GM18498 (cell line): Measurements from ENCODE around the gene PIK3C3.
"Not testable (repeated sequence)": the region's sequence is repeated elsewhere in the genome, so short reads cannot be mapped to it uniquely, and the experiment has no call there.

Experiments
- ATAC-seq: cut with Tn5 transposase; IDR thresholded peaks from one replicate; pipeline ENCODE4 v1.9.1; 2021; ENCODE audit warnings: mild to moderate bottlenecking, moderate library complexity; ENCODE audit not compliant: unreplicated experiment

PIK3C3 gene

DNA sequence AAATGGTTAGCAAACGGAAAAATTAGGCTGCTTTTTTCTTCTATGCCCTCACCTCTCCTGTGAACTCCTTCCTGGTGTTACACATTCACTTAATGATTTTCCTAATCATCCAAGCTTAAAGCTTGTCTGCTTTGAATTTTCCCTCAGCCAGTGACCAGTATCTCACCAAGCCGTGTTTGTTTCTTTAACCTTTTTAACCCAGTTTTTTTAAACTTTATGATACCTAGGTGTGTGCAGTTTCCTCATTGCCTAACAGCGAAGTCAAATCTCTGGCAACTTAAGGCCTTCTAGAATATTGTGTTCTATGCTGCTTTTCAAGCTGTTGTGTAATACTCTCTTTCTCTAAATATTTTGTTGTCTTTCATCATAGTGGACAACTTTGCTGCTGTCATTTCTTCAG, 113.0 kb downstream of the PIK3C3 start:
- ATAC-seq, result no peak

DNA sequence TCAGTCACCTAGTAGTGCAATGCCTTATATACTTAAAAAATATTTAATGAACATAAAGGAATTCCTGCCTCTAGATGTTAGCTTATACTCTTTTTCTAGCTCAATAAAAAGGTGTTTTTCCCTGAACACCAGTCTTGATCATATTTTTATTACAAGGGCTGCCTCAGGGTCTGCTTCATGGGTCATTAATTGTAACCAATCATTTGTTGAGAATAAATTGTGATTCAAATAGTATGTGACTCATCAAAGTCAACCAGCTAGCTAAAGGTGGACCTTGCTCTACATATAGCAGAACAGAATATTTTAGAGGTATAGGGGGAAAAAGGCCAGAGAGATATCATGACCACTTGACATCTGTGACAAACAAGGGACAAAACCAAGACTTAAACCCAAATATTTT, 114.0 kb downstream of the PIK3C3 start:
- ATAC-seq, result no peak

DNA sequence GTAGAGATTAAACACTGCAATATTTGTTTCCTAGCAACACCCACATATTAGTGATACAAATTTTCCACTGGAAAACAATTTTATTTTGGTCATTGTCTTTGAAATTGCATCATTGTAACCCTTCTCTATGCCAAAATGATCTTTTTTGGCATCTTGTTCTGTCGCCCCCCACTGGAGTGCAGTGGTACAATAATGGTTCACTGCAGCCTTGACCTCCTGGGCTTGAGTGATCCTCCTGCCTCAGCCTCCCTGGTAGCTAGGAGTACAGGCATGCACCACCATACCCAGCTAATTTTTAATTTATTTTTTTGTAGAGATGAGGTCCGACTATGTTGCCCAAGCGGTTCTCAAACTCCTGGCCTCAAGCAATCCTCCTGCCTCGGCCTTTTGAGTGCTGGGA, 117.4 kb downstream of the PIK3C3 start:
- ATAC-seq, result no peak

DNA sequence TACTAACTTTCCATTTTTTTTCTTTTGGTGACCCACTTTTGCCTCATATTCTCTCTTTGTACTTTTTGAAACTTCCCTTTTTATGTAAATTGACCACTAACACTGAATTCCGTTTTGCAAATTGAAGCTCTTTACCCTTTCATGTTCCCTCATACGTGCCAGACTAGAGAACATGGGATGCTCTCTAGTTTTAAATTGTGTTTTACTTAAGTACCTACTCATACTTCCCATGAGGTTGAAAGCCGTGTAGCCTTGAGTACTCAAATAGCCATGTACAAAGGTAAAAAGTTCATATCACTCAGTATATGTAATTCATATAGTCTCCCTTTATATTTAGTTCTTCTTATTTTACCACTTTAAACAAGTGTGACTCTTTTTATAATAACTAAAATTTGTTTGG, 119.7 kb downstream of the PIK3C3 start:
- ATAC-seq, result no peak

DNA sequence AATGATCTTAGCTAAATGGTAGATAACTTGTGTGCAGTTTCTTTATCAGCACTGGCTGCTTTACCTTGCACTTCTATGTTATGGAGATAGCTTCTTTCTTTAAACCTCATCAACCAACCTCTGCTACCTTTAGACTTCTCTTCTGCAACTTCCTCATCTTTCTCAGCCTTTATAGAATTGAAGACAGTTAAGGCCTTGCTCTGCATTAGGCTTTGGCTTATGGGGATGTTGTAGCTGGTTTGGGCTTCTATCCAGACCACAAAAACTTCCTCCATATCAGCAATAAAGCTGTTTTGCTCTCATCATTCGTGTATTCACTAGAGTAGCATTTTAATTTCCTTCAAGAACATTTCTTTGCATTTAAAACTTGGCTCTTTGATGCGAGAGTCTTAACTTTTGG, 123.7 kb downstream of the PIK3C3 start:
- no peak for ATAC-seq

DNA sequence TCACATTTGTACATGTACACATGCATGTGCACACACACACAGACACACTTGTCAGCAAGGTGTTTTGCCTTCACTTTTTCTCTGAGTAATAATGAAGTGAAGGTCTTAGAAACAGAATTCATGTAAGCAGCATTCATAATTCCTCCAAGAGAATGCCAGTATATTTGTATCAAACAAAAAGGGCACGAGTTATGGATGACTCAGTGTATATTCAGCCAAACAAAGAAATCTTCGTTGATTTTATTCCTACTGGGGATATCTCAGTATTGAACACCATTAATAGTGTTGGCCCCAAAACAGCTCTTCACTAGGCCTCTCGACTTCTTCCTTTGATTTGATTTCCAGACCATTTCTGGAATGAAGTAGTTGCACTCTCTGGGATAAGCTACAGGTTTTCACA, 125.3 kb downstream of the PIK3C3 start:
- no peak for ATAC-seq

DNA sequence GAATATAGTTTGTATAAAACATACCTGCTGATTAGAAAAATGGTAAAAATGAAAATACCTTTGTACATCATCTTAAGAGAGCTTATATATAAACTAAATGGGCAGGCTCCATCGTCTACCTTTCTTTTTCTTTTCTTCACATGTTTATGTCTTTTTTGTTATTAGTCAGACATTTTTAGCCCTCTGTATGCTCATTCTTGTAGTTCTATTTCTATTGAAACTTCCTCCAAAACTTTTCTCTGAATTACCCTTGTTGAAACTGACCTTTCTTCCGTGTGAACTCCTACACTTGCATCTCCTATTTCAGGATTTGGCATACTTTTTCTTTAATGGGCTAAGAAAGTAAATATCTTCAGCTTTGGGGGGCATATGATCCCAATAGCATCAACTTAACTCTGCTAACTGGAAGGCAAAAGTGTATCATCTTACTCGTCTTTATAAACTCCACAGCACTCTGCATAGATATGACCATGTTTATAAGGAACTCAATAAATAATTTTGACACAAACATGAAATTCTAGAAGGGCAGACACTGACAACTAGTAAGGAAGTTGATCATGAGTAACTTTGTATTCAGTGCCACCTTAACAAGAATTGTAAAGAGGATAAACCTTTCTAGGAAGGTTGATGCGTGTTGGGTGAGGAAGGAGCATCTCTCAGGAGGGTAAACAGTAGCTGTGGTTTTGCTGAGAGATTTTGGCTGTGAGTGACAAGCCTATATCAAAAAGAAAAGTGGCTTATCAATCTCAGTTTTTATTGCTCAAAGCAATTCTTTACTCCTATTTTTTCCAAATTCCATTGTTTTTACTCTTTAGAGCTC, 127.6 kb downstream of the PIK3C3 start:
- no peak for ATAC-seq

DNA sequence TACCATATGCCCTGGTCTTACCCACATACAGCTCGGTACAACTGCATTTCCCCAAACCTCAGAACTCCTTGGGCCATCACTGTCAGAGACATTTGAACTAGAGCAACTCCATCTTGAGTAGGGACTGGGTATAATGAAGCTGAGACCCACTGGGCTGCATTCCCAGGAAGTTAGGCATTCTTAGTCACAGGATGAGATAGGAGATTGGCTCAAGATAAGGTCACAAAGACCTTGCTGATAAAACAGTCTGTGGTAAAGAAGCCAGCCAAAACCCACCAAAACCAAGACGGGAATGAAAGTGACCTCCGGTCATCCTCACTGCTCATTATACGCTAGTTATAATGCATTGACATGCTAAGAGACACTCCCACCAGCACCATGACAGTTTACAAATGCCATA, 131.3 kb downstream of the PIK3C3 start:
- ATAC-seq, result no peak

DNA sequence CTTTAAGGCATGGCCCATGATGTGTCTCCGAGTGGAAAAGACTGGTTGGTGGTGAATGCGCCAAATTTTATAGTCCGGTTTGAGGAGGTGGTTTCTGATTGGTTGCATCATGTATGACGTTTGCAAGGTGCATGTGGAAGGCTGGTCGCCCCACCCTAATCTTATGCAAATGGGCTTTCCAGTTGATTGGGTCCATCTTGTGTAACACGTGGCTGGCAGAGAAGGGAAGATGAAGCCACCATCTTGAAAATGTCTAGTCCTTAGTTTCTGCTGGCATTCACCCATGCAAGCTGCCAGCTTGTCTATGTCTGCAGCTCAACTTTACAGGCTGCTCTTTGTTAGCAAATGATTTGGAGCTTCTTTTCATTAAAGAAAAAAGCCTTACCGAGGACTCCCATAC, 132.2 kb downstream of the PIK3C3 start:
- ATAC-seq, result no peak

DNA sequence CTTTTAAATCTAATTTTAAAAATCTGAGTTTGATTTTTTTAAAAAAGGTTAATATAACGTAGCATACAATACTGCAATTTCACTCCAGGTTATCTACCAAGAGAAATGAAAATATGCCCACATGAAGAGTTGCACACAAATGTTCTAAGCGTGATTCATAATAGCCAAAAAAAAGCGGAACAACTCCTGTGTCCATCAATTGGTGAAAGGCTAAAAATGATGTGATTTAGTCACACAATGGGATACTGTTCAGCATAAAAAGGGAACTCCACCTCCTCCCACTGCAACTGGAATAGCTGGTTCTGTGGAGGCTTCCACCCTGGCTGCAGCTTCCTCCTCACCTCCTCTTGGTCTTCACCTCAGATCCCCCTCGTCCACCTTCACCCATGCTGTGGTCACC, 132.8 kb downstream of the PIK3C3 start:
- no peak for ATAC-seq

DNA sequence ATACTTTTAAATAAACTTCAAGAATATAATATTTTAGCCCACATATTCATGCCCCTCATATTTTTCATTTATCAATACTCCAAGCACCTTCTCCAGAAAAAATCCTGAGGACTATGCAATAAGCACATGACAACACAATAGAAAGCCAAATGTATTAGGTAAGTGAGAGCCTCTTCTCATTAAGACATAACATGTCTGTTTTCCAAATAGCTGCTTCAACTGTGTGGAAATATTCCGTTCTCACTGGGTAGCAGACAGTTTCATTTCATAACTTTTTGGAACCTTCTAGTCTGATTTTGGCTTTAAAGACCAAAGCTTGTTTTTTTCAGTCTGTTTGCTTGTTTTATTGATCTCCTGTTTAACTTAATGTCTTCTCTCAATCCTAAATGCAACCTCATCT, 137.8 kb downstream of the PIK3C3 start:
- ATAC-seq, result no peak

DNA sequence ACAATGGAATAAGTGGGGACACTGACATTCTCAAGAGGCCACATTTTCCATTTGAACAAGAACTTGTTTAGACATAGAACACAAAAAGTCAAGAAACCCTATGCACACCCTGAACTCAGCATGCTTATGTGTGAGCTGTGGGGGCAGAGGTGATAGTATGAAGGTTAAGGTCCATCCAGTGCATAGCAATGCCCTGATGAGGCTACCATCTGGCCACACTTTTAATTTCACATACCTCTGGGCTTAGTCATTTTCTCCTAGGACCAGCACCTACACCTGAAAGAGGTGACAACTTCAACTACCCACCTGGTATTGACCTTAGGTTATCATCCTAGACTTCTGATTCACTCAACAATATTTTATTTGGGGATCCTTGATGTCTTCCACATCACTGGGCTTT, 139.8 kb downstream of the PIK3C3 start:
- no peak for ATAC-seq

DNA sequence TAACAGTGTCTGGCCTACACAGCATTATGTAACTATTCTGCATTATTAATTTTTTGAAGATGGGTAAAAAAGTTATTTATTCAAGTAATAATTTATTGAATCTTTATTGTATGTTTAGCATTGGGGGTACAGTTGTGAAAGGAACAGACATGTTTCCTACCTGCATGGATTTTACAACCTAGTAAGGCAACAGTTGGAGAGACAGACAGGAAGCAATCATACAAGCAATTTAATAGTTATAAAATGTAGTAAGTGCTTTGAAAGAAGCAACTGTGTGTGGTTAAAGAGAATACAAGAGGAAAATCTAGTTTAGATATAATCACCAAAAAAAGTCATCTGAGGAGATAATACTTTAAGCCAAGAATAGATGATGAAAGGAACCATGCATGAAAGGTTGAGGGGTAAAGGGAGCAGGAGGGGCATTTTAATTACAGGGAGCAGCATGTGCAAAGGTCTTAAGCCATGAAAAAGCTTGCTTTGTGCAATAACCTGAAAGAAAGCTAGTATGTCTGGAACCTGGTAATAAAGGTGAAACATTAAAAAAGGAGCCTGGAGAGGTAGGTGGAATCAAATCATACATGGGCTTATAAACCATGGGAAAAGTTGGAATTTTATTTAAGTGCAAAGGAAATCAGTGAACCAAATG, 140.8 kb downstream of the PIK3C3 start:
- ATAC-seq, result no peak

DNA sequence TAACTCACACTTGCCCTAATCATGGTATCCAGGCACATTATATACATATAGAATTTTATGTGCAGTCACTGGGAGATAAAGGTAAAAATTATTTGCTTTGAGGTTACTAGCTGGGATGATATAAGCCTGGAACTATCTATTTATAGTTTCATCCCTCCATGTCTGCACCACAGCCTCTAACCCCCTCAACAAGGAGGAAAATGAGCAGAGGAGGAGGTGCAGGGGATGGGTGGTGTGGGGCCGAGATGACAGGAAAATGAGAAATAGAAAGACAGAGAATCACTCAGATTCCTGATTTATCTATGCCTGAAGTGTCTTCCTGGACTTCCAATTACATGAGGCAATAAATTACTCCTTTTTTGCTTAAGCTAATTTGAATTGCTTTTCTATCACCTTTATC, 145.2 kb downstream of the PIK3C3 start:
- no peak for ATAC-seq

DNA sequence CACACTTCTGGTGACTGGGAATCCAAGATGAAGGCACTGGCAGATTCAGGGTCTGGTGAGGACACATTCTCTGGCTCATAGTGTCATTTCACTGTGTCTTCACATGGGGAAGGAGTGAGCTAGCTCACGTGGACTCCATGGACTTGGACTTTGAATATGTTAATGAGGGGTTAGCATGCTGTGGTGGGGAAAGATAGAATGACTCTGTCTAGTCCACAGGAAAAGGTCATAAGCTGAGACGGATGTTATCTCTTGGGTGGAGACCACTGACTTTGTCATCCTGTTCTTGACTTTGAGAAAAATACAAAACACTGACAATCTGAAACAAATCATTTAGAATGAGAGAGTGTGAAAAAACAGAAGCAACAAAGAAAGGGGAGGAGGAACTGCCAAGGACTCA, 145.9 kb downstream of the PIK3C3 start:
- ATAC-seq, result no peak

DNA sequence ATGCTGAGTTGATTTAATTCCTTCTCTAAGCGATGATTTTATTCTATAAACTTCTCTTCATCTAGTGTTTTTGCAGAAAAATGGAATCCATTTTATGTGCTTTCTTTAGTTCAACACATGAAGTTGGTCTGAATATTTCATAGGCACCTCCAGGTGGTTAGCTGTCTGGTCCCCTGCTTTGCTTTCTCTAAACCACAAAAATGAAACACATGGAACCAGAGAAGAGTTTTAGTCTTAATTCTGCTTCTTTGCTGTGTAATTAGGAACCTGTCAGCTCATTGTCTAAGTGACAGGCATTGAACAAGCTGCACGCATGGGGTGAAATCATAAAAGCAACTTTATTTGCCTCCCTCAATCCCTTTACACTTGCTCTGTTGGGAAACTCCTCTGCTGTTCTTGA, 150.4 kb downstream of the PIK3C3 start:
- no peak for ATAC-seq

DNA sequence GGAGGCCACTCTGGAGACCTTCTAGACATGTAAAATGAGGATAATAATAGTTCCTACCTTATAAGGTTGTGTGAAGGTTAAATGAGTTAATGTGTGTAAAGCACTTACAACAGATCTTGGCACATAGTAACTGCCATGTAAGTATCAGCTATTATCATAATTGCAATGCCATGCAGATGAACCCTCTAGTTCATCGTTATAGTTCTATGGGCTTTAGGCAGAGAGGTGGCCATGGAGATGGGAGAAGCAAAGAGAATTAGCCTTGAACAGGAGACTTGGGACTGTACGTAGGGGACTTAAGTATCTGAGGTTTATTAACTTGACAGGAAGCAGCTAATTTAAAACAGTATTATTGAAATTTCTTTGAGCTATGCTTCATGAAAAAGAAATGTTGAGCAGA, 151.8 kb downstream of the PIK3C3 start:
- ATAC-seq, result no peak

DNA sequence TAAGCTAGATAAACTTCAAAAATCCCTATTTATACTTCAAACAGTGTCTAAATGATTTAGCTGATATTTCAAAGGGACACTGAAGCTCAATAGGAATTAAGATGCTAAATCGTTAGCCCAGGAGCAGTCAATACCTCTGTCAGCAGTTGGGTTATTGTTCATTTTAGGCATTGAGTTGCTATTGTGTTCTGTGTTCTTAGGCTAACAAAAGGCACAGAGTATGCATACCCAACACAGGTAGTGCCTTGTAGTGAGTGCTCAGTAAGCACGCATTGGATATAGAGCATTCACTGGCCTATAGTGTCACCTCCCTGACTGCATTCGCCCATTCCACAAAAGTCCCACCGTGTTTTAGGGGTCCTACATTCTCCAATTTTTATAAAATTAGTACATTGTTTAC, 152.3 kb downstream of the PIK3C3 start:
- ATAC-seq, result no peak

DNA sequence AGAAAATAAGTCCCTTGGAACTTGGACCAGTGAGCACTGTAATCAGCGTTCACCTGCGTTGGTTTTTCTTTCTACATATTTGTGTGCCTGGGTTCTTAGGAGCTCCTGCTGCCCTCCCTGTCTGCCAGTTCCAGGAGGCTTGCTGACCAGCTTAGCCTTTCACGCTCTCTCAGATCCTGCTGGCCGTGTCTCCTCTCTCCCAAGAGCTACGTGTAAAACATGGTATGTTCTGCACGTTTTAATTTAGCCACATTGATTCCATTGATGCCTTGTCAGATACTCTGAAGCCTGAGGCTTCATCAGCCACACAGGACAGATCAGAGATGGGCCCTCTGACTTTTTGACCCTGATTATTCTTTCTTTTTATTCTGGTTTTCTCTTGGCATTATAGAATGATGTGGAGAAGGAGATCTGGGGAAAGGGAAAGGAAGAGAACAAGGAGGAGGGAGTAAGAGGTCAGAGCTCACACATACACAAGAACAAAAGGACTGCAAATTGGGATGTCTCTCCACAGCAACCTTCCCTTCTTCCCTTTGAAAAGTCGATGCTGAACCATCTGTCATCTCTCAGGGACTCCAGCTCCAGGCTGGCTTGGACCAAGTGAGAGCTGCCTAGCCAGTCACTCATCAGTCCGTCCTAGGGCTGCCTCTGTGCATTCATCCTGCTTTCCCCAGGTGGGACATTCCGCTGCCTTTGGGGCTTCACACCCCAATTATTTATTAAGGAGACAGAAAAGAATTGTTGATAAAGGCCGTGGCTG, 152.8 kb downstream of the PIK3C3 start:
- no peak for ATAC-seq

DNA sequence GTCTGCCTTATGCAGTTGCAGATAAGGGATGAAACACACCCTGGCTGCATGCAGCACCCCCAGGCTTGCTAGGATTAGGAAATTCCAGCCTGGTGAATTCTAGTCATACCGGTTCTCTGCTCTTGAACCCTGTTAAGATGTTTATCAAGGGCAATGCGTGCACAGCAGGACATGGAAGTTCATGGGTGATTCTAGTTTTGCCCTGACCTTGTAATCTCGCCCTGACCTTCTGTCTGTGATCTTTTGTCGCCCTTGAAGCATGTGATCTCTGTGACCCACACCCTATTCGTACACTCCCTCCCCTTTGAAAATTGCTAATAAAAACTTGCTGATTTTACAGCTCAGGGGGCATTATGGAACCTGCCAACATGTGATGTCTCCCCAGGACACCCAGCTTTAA, 157.1 kb downstream of the PIK3C3 start:
- not testable (repeated sequence) for ATAC-seq

DNA sequence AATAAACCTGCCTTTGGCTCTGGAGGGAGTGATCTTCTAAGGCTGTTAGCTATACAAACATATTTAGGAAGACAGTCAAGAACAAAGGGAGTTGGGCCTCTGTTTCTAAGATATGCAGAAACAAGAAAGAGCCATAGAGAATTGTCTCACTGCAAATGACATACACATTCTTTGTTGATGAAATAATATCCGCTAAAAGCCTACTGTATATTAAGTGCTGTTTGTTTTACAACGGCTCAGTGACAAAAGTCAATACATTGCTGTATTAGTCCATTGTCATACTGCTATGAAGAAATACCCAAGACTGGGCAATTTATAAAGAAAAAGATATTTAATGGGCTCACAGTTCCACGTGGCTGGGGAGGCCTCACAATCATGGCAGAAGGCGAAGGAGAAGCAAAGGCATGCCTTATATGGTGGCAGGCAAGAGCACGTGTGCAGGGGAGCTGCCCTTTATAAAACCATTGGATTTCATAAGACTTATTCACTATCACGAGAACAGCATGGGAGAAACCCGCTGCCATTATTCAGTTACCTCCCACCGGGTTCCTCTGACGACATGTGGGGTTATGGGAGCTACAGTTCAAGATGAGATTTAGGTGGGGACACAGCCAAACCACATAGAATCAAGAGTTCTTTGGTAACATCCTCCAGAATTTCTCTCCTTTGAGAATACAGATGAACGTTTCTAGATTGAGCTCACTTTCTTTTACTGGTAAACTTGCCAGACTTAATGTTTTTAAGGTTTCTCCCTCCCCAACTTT, 157.8 kb downstream of the PIK3C3 start:
- no peak for ATAC-seq
